Measurements from ENCODE around the gene ZNRD2.
A peak's percentile ranks its signal among the peaks of the same experiment; 100 is the strongest.

ZNRD2 gene

DNA sequence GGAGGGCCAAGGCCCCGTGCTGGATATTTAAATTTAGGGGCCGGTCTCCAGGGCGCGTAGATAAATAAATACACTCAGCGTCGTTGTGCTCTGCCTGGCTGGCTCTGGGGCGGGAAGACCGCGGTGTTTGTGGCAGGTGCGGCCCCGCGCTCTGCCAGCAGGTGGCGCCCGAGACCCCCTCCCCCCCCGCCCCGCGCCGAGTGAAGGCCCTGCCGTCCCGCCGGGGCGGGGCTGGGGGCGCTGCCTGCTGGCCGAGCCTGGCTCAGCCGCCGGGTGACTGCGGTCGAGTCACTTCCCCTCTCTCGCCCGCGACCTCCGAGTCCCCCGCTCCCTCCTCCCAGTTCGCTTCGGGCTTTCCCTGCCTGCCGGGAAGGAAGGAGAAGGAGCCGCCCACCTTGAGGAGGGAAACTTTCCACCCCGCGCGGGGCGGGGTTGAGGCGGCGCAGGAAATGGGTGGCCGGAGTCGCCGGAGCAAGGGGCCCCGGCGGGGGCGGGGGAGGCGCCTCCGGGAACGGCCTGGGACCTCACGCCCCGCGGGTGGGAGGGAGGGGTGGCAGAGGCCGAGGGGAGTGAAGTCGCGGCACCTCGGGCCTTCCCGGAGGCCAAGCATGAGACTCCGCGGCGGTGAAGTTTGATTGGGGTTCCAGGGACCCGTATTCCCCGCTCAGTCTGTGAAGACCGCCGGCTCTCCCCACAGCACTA is 4.0 kb downstream of the ZNRD2 start:
- peak; percentile 80 for DNase-seq

DNA sequence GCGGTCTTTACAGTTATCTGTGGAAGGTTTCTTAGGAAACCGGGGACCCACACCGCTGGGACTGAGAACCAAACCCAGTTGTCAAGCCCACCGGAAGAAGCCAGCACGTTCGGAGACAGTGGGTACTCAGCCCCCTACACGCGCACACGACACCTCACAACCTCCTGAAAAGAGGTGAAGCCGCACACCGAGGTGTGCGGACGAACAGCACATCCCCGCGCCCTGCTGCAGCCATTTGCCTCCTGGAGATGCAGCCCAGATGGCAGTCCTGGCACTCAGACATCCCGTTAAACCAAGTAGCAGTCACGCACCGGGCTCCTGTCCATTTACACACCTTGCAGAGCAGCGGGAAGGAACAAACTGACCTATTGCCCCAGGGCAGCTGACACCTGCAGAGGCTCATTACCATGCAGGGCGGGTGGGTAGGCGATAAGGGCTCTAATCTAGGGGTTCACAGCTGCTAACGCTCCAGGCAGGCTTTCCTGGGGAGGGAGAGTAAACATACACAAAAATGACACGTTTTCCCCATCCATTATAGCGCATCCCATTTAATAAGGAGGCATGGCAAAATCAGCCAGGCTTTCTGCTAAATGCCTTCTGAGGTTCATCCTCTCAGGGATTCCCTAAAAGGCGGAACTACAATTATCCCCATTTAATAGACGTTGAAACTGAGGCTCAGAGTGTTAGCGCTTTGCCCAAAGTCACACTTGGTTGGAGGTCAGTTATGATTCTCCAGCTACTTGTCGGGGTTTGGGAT is 4.7 kb downstream of the ZNRD2 start:
- peak; percentile 55 for DNase-seq

DNA sequence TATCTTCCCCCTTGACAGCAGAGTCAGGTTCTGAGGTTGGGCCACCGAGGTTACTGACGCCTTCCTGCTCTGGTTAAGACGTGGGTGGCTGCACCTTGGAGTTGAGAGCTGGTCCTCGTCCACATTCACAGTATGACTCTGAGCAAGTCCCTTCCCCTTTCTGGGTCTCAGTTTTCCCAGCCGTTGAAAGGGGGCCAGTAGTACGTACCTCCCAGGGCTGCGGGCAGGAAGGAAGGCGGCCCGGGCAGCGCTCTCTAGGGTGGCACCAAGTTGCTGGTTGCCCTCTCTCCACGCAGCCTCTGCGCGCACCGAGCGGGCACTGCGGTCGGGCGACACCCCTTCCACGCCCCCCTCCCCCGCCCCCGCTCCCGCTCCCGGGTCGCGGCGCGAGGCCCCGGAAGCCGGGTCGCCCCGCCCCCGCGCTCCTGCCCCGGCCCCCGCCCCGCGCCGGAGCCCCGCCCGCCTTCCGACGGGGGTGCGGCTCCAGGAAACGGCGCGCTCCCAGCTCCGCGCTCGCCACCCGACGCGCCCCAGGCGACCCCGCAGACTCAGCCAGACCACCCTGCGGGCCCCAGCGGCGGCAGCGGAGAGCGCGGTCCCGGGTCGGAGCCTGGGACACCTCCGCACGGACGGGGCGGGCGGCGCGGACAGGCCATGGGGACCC is 5.4 kb downstream of the ZNRD2 start, which contains the start of gene EHBP1L1:
TSS of gene EHBP1L1 (plus strand) at position 486 of the 664 bp plus-strand sequence. CDS start 250 bp downstream, outside the sequence.
- peak; percentile 80 for DNase-seq

DNA sequence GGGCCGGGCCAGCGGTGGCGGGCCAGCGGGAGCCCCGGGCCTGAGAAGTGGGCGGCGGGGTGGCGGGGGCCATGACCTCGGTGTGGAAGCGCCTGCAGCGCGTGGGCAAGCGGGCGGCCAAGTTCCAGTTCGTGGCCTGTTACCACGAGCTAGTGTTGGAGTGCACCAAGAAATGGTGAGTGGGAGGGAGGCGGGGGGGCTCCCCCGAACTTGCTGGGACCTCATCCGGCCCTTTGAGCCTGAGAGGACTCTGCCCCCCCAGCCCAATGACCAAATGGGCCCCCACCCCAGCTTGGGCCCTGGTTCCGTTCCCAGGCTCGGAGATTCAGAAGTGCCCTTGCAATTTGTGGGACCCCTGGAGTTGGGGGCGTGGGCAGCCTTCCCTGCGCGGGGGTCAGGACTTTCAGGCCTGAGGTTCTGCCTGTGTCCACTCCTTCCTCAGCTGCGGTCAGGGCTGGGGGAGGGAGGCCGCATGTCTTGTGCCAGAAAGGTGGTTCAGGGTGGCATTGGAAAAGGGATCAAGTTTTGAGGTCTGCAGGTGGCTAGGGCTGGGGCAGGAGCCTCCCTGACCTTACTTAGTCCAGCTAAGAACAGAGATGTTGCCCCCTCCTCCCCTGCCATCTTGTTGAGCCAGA is 6.1 kb downstream of the ZNRD2 start:
- no peak for DNase-seq

DNA sequence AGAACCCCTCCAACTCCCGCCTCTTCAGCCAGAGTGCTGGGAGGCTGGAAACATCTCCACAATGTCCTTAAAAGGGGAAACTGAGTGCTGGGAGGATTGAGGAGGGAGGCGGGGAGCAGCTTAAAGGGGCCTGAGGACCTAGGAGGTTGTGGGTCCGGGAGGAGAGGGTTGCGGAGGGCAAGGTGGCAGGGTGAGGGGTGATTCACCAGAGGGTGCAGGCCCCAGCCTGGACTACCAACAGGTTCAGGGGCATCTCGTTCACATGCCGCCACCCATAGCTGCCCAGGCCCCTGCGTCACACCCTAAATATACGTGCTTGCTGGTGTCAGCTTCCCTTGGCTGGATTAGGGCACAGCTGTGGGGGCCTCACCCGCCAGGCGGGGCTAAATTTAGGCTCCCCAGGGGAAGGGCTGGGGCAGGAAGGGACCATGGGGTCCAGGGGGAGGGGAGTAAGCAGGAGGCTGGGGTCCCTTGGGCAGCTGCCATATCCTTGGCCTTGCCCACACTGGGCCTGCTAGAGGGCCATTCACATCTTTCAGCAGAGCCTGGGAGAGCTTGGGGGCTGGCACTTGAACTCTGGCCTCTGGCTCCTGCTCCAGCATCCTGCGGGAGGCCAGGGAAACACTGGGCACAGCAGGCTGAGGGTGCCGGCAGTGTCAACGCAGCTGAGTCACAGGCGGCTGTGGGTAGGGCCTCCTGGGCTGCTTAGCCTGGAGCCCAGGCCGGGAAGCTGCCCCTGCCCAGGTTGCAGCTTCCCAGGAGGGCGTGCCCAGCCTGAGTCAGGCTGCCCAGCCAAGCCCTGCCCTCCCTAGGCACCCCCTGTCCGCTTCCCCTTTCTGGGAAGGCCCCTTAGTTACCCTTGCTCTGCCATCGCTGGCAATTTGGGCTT is 6.8 kb downstream of the ZNRD2 start:
- DNase-seq: no peak

DNA sequence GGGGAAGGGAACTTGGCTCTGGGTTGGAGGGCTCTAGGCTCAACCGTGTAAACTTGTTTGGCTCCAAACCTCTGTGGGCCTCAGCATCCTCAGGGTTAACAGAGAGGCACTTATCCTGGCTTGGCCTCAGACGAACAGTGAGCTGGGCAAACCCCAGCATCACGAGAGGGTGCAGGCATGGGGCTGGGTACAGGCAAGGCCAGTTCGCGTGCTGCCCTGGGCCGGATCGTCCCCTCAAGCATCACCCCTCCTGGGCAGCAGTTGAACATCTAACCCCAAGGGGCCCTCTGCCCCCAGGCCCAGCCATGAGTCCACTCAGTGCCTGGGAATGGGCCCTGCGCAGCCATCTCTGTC is 7.5 kb downstream of the ZNRD2 start:
- no peak for DNase-seq

DNA sequence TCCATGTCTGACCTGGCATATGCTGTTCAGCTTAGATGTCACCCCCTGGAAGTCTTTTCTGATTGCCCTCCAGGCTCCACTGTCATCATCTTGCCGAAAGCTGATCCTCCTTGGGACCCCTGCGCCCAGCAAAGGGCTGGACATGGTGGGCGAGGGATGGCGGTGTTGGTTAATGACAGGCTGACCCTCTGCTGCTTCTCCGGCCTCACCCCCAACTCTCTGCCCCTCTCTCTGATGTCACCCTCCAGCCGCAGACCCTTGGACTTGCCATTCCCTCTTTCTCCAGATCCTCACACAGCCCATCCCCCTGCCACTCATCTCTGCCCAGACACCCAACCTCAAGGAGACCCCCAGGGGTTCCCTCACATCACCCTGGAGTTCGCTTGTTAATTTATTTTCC is 7.9 kb downstream of the ZNRD2 start:
- DNase-seq: no peak

DNA sequence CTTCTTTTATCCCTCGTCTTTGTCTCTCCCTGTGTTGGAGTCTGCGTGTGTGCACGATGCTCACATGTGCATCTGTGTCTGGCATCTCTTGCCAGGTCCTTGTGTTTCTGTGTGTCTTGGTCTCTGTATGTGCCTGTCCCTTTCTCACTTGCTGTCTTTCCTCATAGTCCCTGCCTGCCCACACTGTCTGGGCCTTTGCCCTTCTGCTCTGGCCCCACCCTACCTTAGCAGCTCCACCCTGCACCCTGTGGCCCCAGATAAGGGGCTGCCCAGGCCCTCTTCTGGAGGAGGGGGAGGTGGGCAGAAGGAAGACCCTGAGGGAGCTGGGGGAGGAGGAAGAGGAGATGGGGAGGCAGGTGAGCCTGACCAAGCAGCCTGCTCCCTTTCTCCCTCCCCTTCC is 8.4 kb downstream of the ZNRD2 start:
- DNase-seq: no peak

DNA sequence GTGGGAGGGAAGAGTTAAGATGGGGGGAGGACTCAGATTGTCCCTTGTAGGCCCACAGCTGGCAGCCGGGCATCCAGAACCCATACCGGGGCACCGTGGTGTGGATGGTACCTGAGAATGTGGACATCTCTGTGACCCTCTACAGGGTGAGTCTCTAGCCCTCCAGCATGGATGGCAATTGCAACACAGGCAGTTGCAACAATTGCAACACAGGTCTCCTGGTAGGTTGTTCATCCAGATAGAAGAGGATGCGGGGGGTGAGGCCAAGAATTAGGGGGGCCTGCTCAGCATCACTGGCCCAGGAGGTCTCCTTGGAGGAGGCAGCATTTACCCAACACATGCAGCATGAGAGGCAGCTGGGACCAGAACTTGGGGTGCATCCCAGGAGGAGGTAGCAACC is 9.0 kb downstream of the ZNRD2 start:
- no peak for DNase-seq

DNA sequence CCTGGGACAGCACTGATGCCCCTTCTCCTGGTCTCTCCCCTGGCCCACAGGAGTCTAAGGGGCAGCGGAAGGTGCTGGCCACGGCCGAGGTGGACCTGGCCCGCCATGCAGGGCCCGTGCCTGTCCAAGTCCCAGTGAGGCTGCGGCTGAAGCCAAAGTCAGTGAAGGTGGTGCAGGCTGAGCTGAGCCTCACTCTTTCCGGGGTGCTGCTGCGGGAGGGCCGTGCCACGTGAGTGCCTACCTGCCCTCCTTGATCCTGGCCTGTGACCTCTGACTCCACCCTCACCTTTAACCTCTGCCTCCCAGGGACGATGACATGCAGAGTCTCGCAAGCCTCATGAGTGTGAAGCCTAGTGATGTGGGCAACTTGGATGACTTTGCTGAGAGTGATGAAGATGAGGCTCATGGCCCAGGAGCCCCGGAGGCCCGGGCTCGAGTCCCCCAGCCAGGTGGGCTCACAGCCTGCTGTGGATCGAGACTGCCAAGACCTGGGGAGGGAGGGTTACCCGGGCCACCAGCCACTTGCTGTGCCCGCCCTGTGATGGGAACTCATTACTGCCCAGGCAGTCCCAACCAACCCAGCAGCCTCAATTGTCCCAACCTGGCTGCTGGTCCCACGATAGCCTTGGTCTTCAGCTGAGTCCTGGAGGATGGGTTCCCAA is 9.9 kb downstream of the ZNRD2 start:
- DNase-seq: no peak

DNA sequence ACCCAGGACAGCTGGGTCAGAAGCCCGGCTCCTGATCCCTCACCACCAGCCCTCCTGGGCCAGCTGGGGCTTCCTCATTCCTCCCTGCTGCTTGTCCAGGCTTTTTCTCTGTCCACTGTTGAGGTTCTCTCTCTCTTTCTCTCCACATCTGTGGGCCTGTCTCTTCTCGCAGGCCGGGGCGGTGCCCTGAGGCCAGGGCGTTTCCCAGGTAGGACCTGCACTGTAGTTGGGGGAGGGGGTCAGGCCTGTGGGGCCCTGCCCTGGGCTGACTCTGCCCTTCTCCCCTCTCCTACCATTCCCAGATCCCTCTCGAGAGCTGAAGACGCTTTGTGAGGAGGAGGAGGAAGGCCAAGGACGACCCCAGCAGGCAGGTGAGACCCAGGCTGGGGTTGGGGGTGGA is 10.5 kb downstream of the ZNRD2 start:
- no peak for DNase-seq

DNA sequence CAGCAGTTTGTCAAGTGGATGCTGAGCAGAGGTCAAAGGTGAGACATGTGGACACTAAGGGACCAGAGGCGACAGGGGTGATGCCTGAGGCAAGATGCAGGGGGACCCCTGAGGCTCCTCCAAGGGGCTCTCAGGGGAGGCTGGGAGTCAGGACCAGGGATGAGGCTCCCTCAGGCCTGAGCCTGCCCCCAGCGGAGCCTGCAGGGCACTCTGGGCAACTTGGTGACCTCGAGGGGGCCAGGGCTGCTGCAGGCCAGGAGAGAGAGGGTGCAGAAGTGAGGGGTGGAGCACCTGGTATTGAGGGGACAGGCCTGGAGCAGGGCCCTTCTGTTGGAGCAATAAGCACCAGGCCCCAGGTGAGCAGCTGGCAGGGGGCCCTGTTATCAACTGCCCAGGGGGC is 11.7 kb downstream of the ZNRD2 start:
- no peak for DNase-seq

DNA sequence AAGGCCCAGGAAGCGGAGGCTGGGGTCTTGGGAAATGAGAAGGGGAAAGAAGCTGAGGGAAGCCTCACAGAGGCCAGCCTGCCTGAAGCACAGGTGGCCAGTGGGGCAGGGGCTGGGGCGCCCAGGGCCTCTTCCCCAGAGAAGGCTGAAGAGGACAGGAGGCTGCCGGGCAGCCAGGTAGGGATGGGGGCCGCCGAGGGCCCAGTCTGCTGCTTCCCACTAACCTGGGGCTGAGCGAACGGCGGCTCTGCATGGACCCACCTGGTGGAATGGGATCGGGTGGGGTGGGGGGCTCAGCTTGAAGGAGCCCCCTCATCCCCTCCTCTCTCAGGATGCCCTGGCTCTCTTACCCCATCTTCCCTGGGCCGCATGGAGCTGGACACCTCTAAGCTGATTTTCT is 13.3 kb downstream of the ZNRD2 start:
- no peak for DNase-seq

DNA sequence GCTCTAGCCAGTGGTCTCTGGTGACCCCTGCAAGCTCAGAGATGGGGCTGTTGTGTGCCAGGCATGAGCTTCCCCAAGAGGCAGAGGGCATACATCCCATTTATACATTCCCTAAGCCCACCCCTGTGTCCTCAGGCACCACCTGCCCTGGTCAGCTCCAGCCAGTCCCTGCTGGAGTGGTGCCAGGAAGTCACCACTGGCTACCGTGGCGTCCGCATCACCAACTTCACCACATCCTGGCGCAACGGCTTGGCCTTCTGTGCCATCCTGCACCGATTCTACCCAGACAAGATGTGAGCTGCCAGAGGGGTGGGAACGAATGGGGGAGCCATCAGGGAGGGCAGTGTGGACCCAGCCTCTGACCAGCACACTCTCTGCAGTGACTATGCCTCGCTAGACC is 13.8 kb downstream of the ZNRD2 start:
- DNase-seq: no peak

DNA sequence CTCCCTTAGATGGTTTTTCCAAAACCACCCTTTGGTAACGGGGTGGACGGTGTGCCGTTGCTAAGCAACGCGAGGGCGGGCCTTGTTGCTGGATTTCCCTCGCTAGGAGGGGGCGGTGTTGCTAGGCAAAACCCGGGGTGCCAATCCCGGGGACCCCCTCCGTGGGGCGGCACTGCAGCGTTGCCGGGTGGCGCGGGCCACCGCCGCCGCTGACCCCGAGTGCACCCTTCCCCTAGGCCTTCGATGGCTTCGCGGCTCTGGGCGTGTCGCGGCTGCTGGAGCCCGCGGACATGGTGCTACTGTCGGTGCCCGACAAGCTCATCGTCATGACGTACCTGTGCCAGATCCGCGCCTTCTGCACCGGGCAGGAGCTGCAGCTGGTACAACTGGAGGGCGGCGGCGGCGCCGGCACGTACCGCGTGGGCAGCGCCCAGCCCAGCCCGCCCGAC is 14.5 kb downstream of the ZNRD2 start:
- DNase-seq: no peak

DNA sequence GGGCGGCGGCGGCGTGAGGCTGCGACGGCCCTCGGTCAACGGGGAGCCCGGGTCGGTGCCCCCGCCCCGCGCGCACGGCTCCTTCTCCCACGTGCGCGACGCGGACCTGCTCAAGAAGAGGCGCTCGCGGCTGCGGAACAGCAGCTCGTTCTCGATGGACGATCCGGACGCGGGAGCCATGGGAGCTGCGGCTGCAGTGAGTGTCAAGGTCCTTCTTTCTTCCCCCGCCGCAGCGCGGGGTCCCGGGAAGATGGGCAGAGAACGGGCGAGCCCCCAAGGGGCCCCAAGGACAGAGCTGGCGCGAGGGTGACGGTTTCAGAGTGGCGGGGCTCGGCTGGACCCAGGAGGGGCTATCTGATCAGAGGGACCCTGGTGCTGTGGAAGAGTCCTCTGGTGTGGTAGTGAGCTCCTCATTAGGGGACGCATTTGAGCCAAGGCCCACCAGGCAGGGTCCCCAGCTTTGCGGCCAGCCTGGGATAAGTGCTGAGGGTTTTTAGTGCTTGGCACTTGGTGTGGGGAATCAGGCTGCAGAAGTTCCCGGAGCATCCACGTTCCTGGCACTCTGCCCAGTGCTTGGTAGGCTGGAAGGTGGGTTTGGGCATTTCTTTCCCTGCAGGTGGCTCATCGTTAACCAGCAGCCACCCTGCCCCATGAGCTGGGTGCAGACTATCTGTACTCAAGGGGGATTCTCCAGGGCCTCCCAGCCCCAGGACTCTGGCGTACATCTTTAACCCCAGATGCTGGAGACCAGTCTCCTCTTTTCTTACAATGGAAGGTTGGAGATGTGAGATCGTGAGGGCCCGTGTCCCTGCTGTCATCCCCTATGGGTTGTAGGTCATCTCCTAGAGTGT is 15.3 kb downstream of the ZNRD2 start:
- no peak for DNase-seq

DNA sequence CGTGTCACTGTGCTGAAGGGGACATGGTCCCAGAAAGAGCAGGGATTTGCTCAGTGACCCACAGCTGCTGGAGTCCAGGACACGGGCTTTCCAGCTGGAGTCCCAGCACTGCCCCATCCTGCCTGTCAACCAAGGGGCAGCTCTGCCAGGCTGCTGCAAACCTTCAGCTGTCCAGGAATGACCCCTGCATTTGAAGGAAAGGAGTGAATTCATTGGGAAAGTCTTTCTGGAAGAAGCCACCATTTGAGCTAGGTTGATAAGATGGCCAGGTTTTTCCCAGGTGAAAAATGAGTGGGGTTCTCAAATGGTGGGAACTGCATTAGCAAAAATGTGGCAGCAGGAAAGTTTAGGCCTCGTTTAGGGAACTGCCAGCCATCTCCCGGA is 16.0 kb downstream of the ZNRD2 start:
- no peak for DNase-seq

DNA sequence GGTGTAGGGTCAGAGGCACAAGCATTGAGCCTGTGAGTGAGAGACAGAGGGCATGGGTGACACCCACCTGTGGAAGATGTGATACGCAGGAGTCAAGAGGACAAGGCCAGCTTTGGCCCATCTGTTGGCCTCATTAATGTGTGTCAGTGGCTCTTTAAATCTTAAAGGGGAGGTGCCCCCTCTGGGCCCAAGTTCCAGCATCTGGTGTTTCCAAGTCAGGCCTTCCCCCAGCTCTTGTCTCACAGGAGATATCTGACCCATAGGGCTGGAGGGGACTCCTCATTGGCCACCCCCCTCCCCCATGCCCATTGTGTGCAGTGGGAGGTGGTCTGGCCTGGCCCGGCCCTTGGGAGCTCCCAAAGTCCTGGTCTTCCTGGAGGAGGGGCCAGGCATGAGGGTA is 16.4 kb downstream of the ZNRD2 start:
- DNase-seq: no peak

DNA sequence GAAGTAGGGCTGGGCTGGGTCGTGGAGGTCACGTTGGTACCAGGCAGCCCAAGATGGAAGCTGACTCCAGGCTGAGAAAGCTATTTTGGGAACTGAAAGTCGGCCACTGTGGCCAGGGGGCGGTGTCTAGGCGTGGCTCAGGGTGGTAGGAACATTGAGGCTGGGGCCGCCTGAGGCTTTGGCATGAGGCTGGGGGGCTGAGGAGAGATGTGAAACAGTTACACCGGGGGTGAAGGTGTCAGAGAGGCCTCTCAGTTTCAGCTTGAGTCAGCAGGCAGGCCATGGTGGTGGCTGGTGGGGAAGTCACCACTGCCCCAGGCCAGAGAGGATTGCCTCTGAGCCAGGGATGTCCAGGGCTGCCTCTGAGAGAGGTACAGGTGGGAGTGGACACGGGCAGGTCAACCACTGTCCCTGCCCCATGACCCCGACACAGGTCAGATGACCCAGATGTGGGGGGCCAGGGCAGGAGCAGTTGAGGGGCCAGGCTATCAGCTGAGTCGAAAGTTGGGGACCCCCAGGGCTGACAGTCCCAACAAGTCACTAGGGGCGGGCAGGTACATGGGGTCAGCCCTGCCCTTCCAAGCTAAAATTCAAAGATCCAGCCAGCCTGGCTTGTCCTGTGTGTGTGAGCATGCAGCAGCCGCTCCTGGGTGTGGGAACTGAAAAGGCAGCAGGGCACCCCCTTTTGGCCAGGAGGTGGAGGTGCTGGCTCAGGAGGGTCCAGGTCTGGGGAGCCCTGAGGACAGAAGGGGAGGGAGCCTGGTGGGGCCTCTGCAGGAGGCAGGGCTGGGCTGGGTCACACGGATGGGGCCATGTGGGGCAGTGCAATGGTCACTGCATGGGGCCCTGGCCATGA is 18.1 kb downstream of the ZNRD2 start:
- DNase-seq: peak; percentile 75
